Activated naive CD4-positive, alpha-beta T cell treated with anti-CD3 and anti-CD28 coated beads, Interleukin-2, amount 10 ng/mL, durations not matched to agents 7 days and 5 days (primary cell): ENCODE results near the gene STRA8.

ENCODE experiments used
- CTCF ChIA-PET: fragments of 350-600 bp; sonication (Branson Sonifier 250); formaldehyde crosslinking; loops from one replicate; lab custom pipeline; 2021; ENCODE audit warnings: antibody characterized with exemption; lab: Charles Lee
- DNase-seq: peaks from one replicate; pipeline ENCODE4 v3.0.0-alpha.2; 2020
- H3K27ac Mint-ChIP-seq: one replicate; pipeline ENCODE4 v1.8.0; 2021; ENCODE audit warnings: mild to moderate bottlenecking, moderate library complexity, mixed read lengths
- H3K27me3 Mint-ChIP-seq: one replicate; pipeline ENCODE4 v1.8.0; 2021; ENCODE audit warnings: mild to moderate bottlenecking, mixed read lengths
- H3K36me3 Mint-ChIP-seq: one replicate; pipeline ENCODE4 v1.8.0; 2021; ENCODE audit warnings: mixed read lengths
- H3K4me1 Mint-ChIP-seq: one replicate; pipeline ENCODE4 v1.8.0; 2021; ENCODE audit warnings: mixed read lengths
- H3K4me3 Mint-ChIP-seq: one replicate; pipeline ENCODE4 v1.8.0; 2021; ENCODE audit warnings: mild to moderate bottlenecking, moderate library complexity, mixed read lengths
- H3K9me3 Mint-ChIP-seq: one replicate; pipeline ENCODE4 v1.8.0; 2021; ENCODE audit warnings: mixed read lengths

The STRA8 gene

DNA sequence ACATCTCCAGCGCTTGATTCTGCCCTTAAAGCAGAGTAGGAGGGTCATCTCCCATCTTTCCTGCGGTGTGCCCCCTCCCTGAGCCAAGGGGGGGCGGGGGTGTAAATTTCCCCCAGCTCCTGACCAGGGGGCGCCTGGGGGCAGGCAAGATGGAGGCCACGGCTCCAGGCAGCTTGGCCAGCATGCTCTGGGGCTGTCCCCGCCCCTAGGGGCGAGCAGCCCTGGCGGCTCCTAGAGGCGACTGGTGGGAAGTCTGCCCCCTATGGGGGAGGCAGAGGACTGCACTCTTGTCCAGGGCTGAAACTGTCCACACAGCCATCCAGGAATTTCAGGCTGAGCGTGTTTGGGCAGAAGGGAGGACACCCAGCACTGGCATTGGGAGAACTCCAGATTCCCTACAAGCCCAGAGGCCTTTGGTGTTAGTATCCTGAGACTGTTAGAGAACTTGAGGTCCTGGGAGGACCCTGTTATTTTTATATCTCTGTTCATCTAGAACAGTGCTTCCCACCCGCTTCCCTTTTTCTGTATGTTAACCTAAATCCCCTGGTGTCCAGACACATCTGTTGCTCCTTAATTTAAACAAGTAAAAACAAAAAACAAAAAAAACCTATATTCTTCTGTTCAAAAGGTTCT, 4.6 kb downstream of the STRA8 start:
- H3K27ac Mint-ChIP-seq = no peak overlapping the region
- peaks cover 15% of the 10 kb centered on the region for H3K27me3 Mint-ChIP-seq
- peaks cover 10% of the 10 kb centered on the region for H3K4me1 Mint-ChIP-seq
- H3K9me3 Mint-ChIP-seq = no peaks in the 10 kb centered on the region
- no peak overlapping the region for H3K4me3 Mint-ChIP-seq
- H3K36me3 Mint-ChIP-seq = no peaks in the 10 kb centered on the region
- CTCF ChIA-PET = interaction anchor here (0.9 to 1.2 kb wide), 2 partner anchors 14 to 20 kb away, joined by 3 to 4 read pairs; no protein-coding TSS in a partner anchor
- DNase-seq = no peak

DNA sequence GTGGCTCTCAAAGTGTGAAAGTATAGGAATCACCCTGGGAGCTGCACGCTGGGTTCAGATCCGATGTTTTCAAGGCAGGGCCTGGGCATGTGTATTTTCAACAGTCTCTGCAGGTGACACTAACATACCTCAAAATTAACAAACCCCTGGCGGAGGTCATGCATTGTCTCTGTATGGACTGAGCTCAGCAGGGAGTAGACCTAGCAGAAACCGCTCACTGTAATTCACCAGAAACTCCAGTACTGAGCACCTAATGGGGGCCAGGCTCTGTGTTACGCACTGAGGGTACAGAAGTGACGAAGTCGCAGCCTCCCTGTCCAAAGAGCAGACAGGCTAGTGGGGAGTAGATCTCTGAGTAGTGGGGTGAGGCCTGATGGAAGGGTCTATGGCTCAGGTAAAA, 5.6 kb downstream of the STRA8 start:
- CTCF ChIA-PET = interaction anchor here (1.1 to 1.2 kb wide), 2 partner anchors 13 to 35 kb away, joined by 3 to 4 read pairs; no protein-coding TSS in a partner anchor
- Mint-ChIP-seq H3K9me3 (no peaks in the 10 kb centered on the region), H3K4me1 (peaks cover 10% of the 10 kb centered on the region), H3K4me3 (no peak overlapping the region), H3K36me3 (no peaks in the 10 kb centered on the region), H3K27me3 (peaks cover 16% of the 10 kb centered on the region), H3K27ac (no peak overlapping the region)
- DNase-seq = no peak

DNA sequence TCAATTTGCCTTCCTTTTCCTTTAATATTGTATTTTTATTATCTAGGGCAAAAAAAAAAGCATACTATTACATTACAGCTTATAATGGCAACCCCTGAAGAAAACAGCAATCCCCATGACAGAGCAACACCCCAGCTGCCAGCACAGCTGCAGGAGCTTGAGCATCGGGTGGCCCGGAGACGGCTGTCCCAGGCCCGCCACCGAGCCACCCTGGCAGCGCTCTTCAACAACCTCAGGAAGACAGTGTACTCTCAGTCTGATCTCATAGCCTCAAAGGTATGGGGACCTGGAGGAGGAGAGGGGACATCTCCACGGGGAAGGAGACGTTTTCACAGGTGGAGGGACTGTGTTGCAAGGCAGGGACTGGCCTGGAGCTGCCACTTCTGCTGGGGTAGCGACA, 6.8 kb downstream of the STRA8 start:
- Mint-ChIP-seq H3K36me3 (no peaks in the 10 kb centered on the region), H3K4me1 (peaks cover 10% of the 10 kb centered on the region), H3K4me3 (no peak overlapping the region), H3K9me3 (no peaks in the 10 kb centered on the region), H3K27ac (no peak overlapping the region), H3K27me3 (peaks cover 21% of the 10 kb centered on the region)
- no peak for DNase-seq
- CTCF ChIA-PET = no interaction called here

DNA sequence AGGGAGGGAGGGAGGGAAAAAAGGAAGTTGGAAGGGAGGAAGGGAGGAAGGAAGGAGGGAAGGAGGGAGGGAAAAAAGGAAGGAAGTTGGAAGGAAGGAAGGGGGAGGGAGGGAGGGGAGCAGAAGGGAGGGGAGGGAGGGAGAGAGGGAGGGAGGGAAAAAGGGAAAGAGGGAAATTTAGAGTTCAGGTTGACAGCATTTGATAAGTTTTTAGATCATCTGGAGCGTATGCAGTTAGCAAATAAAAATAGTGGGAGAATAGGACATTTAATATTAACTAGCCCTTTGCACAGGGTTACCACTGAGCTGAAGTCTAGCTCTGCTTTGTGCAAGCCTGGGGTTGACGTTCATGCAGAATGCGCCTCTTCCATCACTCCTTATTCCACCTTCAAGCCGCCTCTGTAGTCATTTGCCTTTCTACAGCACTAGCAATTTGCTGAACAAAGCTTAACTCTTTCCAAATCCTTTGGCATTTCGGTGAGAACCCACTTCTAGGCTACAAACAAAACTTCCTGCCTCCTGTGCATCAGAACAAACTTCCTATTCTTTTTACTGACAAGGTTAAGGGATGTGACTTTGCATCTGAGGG, 8.6 kb downstream of the STRA8 start:
- DNase-seq = no peak
- no peaks in the 10 kb centered on the region for H3K9me3 Mint-ChIP-seq
- H3K27ac Mint-ChIP-seq = no peak overlapping the region
- no peak overlapping the region for H3K4me3 Mint-ChIP-seq
- H3K27me3 Mint-ChIP-seq = peaks cover 22% of the 10 kb centered on the region
- H3K36me3 Mint-ChIP-seq = no peaks in the 10 kb centered on the region
- CTCF ChIA-PET = interaction anchor here (0.5 kb wide), 1 partner anchor 198 kb away, joined by 4 read pairs; no protein-coding TSS in a partner anchor
- no peaks in the 10 kb centered on the region for H3K4me1 Mint-ChIP-seq

DNA sequence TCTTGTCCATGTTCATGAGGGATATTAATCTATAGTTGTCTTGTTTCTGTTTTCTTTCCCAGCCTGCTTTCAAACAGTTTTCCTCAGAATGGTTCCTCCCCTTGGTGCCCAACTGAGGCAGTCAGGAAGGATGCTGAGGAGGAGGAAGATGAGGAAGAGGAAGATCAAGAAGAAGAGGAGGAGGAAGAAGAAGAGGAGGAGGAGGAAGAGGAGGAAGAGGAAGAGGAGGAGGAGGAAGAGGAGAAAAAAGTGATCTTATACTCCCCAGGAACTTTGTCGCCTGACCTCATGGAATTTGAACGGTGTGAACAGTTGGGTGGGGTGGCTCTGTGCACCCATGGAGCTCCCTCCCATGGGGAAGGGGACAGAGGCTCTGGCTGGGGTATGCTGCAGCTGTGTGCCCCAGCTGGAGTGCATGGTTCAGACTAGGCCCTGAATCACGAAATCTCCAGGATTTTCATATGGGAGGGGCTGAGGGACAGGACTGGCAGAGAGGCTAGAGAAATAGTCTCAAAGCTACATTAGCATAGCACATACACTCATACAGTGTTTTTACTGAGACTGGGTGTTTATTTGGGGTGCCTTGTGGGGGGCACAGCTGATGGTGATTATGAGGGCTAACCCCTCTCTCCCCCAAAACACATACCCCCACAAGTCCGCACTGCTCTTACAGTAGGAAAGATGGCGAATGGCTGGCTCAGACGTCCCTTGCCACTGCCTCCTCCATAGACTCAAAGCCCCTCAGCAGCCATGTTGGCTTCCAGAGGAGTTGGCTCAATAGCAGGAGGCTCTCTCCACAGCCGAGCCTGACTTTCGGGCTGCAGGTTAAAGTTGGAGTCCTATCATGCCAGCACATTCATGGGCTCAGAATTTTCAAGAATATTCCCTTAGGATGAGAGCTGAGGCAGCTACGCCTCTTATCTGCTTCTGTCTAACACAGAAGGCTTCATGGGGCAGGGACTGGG, 11.9 kb downstream of the STRA8 start:
- no peak overlapping the region for H3K4me3 Mint-ChIP-seq
- H3K36me3 Mint-ChIP-seq = no peaks in the 10 kb centered on the region
- DNase-seq = no peak
- no peaks in the 10 kb centered on the region for H3K4me1 Mint-ChIP-seq
- H3K27me3 Mint-ChIP-seq = peaks cover 22% of the 10 kb centered on the region
- CTCF ChIA-PET = no interaction called here
- H3K9me3 Mint-ChIP-seq = no peaks in the 10 kb centered on the region
- H3K27ac Mint-ChIP-seq = no peak overlapping the region

DNA sequence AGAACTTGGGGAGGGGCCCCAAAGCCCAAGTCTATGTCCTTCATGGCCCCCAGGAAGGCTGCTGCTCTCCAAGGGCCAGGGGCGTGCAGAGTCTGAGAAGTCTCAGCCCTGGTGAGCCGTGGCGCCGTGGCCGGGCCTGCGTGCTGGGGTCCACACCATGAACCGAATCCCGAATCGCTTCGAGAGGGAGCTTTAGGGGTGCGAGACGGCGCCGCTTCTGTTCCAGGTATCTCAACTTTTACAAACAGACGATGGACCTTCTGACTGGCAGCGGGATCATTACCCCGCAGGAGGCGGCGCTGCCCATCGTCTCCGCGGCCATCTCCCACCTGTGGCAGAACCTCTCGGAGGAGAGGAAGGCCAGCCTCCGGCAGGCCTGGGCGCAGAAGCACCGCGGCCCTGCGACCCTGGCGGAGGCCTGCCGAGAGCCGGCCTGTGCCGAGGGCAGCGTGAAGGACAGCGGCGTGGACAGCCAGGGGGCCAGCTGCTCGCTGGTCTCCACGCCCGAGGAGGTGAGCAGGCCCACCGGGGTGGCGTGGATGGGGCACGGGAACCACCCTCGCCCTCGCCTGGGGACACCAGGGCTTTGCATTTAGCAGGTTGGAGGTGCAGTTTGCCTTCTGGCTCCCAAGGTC, 12.7 kb downstream of the STRA8 start:
- H3K4me1 Mint-ChIP-seq = no peaks in the 10 kb centered on the region
- H3K9me3 Mint-ChIP-seq = no peaks in the 10 kb centered on the region
- H3K27me3 Mint-ChIP-seq = peaks cover 18% of the 10 kb centered on the region
- no peak for DNase-seq
- H3K4me3 Mint-ChIP-seq = no peak overlapping the region
- no peaks in the 10 kb centered on the region for H3K36me3 Mint-ChIP-seq
- CTCF ChIA-PET = no interaction called here
- H3K27ac Mint-ChIP-seq = no peak overlapping the region

DNA sequence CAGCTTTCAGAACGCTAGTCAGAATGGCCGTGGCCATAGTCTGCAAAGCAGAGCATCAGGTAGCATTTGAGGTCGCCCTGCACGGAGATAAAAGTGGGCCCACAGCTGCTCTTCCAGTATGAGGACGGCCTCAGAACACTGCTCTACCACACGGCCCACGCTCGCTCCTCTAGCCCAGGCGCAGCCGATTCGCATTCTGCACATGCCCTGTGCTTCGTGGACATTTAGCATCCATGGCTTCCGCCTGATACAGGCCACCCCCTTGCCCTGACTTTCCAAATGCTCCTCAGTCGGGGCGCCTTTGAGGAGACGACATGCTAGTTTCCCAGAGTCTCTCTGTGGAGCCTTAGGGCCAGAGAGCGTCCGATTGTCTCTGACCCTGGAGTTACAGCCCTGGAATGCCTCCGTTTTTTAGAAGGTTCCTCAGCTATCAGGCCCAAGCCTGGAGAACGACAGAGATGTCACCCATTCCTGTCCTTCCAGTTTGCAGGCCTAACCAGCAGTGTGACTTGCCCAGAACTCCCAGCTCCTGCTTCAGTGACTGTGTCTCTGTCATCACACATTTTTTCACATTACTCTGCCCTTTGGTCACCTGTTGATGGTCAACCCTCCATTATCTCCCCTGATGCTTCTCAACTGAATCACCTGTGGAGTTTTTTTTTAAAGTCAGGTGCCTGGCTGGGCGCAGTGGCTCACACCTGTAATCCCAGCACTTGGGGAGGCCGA, 14.3 kb downstream of the STRA8 start:
- Mint-ChIP-seq H3K4me3 (no peak overlapping the region), H3K27me3 (peaks cover 10% of the 10 kb centered on the region), H3K27ac (no peak overlapping the region), H3K4me1 (peaks cover 2% of the 10 kb centered on the region), H3K9me3 (no peaks in the 10 kb centered on the region), H3K36me3 (no peaks in the 10 kb centered on the region)
- DNase-seq = no peak
- CTCF ChIA-PET = no interaction called here

DNA sequence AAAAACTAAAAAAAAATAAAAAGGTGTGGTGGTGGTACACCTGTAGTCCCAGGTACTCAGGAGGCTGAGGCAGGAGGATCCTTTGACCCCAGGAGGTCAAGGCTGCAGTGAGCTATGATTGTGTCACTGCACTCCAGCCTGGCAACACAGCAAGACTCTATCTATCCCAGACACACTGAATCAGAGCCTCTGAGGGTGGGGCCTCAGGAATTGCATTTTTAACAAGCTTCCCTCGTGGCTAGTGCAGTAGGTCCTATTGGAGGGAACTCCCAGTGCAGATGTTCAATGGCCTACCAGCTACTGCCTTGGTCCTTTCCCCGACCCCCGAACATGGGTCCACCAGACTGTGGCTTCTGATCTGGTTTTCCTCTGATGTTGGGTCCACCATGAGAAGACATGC, 14.9 kb downstream of the STRA8 start:
- no peak for DNase-seq
- CTCF ChIA-PET = no interaction called here
- H3K4me3 Mint-ChIP-seq = no peak overlapping the region
- no peaks in the 10 kb centered on the region for H3K9me3 Mint-ChIP-seq
- peaks cover 5% of the 10 kb centered on the region for H3K27me3 Mint-ChIP-seq
- no peak overlapping the region for H3K27ac Mint-ChIP-seq
- peaks cover 2% of the 10 kb centered on the region for H3K4me1 Mint-ChIP-seq
- H3K36me3 Mint-ChIP-seq = no peaks in the 10 kb centered on the region

DNA sequence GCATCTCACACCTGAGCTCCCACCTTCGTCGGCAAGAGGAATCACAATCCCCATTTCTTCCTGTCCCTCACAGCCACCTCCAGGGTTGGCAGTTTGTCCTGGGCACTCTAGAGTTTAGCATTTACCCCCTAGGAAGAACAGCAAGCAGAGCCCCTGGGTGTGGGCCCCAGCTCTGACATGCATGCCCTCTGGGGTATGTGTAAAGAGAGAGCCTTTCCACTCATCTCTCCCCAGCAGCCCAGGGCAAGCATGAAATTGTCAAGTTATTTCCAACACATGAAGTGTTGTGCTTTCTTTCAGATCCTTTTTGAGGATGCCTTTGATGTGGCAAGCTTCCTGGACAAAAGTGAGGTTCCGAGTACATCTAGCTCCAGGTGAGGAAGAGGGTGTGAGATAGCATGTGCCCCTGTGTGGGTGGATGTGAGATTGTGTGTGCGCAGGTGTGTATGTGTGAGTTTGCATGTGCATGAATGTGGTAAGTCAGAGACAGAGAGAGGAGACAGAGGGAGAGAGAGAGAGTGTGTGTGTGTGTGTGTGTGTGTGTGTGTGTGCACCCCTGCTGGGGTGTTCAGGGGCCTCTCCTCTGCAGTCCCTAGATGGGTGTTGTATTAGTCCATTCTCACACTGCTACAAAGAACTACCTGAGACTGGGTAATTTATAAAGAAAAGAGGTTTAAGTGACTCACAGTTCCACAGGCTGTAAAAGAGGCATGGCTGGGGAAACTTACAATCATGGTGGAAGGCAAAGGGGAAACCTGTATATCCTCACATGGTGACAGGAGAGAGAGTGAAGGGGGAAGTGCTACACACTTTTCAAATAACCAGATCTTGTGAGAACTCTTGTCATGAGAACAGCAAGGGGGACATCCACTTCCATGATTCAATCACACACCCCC, 18.1 kb downstream of the STRA8 start:
- Mint-ChIP-seq H3K36me3 (no peaks in the 10 kb centered on the region), H3K9me3 (no peaks in the 10 kb centered on the region), H3K4me1 (peaks cover 2% of the 10 kb centered on the region), H3K4me3 (no peak overlapping the region), H3K27ac (peak overlapping the region; percentile 15), H3K27me3 (peaks cover 7% of the 10 kb centered on the region)
- CTCF ChIA-PET = interaction anchor here (0.9 to 1.1 kb wide), 2 partner anchors 13 to 22 kb away, joined by 3 read pairs; no protein-coding TSS in a partner anchor
- DNase-seq = no peak

DNA sequence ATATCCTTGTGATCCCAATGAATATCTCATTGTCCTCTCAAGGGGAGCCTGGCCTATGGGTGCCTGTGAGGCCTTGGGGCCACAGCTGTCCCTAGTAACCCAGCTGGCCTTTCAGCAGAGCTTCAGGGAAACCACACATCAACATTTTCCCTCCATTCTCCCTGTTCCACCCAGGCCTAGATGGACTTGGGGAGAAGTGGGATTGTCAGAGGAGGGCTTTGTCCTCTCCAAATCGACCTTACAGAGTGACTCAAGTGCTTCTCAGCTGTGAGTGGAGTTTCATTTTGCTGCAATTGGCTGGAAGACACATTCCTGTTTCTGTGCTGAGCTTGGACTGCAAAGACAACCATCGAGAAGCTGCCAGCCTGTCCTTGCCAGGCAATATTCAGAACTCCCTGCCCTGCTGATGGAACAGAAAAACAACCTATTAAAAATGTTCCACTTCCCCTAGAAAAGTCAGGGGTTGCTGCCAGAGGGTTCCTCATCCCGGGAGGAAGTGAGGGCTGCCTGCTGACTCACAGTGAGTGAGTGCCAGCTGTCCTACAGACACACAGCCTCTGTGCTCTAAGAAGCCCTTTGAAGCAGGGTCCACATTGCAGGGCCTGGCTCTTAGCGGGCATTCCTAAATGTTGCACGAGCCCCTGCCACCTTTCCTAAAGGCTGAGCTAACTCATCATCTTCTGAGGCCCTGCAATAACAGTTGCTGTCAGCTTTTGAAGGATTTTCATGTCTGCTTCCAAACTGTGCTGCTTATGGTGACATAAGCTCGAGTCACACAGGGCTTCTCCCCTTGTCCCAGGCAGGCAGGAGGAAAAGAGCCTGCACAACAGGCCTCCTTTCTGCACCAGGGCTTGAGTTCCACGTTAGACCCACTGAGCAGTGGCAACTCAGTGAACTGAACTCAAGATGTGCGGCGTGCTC, 20.5 kb downstream of the STRA8 start:
- Mint-ChIP-seq H3K4me1 (peaks cover 2% of the 10 kb centered on the region), H3K36me3 (no peaks in the 10 kb centered on the region), H3K4me3 (no peak overlapping the region), H3K27me3 (peaks cover 11% of the 10 kb centered on the region), H3K9me3 (no peaks in the 10 kb centered on the region), H3K27ac (no peak overlapping the region)
- CTCF ChIA-PET = interaction anchor here (1.1 to 1.3 kb wide), 2 partner anchors 8 to 20 kb away, joined by 3 to 4 read pairs; no protein-coding TSS in a partner anchor
- no peak for DNase-seq

DNA sequence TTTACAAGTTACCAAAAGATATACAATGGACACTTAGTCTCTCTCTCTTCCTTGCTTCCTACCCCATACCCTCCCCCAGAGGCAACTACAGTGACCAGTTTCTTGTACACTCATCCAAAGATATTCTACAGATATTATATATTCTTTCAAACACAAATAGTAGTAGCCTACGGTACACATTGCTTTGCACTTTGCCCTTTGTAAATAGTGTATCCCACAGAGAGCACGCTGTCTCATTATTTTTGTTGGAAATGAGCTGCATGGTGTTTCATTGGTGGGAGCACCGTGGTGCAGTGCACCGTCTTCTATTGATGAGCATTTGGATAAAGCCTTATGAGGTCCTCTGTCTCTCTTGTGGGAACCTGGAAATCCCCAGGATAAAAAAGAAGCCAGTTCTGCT, 24.2 kb downstream of the STRA8 start:
- no peaks in the 10 kb centered on the region for H3K4me1 Mint-ChIP-seq
- no peak overlapping the region for H3K27ac Mint-ChIP-seq
- CTCF ChIA-PET = interaction anchor here (1.1 kb wide), 1 partner anchor 17 kb away, joined by 6 read pairs; no protein-coding TSS in a partner anchor
- H3K4me3 Mint-ChIP-seq = no peak overlapping the region
- peaks cover 22% of the 10 kb centered on the region for H3K27me3 Mint-ChIP-seq
- H3K9me3 Mint-ChIP-seq = peaks cover 2% of the 10 kb centered on the region
- no peaks in the 10 kb centered on the region for H3K36me3 Mint-ChIP-seq
- DNase-seq = no peak

DNA sequence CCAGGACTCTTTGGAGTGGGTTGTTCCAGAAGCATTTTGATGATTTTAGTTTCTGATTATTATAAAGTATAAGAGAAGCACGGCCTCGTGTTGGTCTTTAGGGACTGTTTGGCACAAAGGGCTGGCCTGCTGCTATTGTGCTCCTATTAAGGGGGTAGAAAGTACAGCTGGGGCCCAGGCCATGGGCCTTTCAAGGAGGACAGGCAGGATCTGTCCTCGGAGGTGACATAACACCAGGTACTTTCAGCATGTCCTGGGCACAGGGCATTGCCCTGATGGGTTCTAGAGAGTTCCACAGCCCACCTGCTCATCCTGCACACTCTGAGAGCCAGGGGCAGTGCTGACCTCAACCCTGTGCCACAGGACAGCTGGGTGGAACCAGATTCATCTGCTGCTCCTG, 24.9 kb downstream of the STRA8 start:
- H3K27ac Mint-ChIP-seq = no peak overlapping the region
- H3K36me3 Mint-ChIP-seq = no peaks in the 10 kb centered on the region
- H3K4me1 Mint-ChIP-seq = no peaks in the 10 kb centered on the region
- H3K27me3 Mint-ChIP-seq = peaks cover 23% of the 10 kb centered on the region
- H3K9me3 Mint-ChIP-seq = peaks cover 2% of the 10 kb centered on the region
- CTCF ChIA-PET = interaction anchor here (1.0 to 1.1 kb wide), 2 partner anchors 16 to 21 kb away, joined by 4 to 6 read pairs; no protein-coding TSS in a partner anchor
- no peak for DNase-seq
- no peak overlapping the region for H3K4me3 Mint-ChIP-seq
